ENCODE data around the gene PDE4D. TPM values are rescaled to one million over a fixed set of nuclear protein-coding genes. Genes with fewer than 3 reads are reported as not detected.

Gene PDE4D
- total and polyA plus RNA-seq, 10 of the 15 experiments (the other 5 are each of a cell fraction or from before 2014, with no cell fraction given) = 0.87 to 4.1 (median 2.2) TPM

GRCh38 chr5:59360130-59360555, 533.4 kb downstream of the PDE4D start:
- TF ChIP-seq POU2F2 (IDR thresholded peaks at IDR 0.05; ENCODE audit: borderline replicate concordance, low read depth, low read length) = no peak
- TF ChIP-seq RCOR1 (conservative IDR thresholded peaks at IDR 0.05; ENCODE audit: low read depth, low read length) = no peak
- no peak for TF ChIP-seq BACH1 (IDR thresholded peaks at IDR 0.05; ENCODE audit: borderline replicate concordance)
- TF ChIP-seq CHD4 (IDR thresholded peaks at IDR 0.05) = no peak
- TF ChIP-seq CTCF (IDR thresholded peaks at IDR 0.05 in 2 of 3, conservative IDR thresholded peaks at IDR 0.05 in 1 of 3; ENCODE audit: control insufficient read depth in 2 of 3, extremely low read depth in 1 of 3, insufficient read depth in 1 of 3, low read depth in 3 of 3, low read length in 3 of 3) = no peak
- no peak for TF ChIP-seq FOXM1 (IDR thresholded peaks at IDR 0.05; ENCODE audit: low read depth, low read length)
- no peak for TF ChIP-seq WRNIP1 (IDR thresholded peaks at IDR 0.05; ENCODE audit: borderline replicate concordance, low read depth, low read length)
- no peak for TF ChIP-seq IKZF1 (conservative IDR thresholded peaks at IDR 0.05)
- no peak for TF ChIP-seq SREBF1 (IDR thresholded peaks at IDR 0.05; ENCODE audit: low read length)
- no peak for TF ChIP-seq MEF2A (IDR thresholded peaks at IDR 0.05; ENCODE audit: insufficient read depth, low read depth, low read length)
- TF ChIP-seq TAF1 (IDR thresholded peaks at IDR 0.05; ENCODE audit: borderline replicate concordance, low read depth, low read length) = no peak
- ChIA-PET POLR2A (no interaction called here), SMC1A (ENCODE audit: uncharacterized antibody, unreplicated experiment) (interaction anchor here (1.4 kb wide), 1 partner anchor 10 kb away, joined by 3 read pairs; no protein-coding TSS in a partner anchor), CTCF (interaction anchor here (1.0 to 4.3 kb wide), 3 partner anchors 8 to 142 kb away, joined by 3 to 31 read pairs (median 9); no protein-coding TSS in a partner anchor), RAD21 (ENCODE audit: unreplicated experiment) (no interaction called here)
- no peak overlapping the region for H3K27ac ChIP-seq (ENCODE audit: control insufficient read depth, insufficient read depth)
- no peak for FAIRE-seq
- no peak for ATAC-seq
- H3K4me1 ChIP-seq (ENCODE audit: control insufficient read depth, insufficient read depth, low read length) = no peaks in the 10 kb centered on the region
- intact Hi-C loops (cut with micrococcal nuclease; ENCODE audit: unreplicated experiment) (no loop called here), in situ Hi-C loops (cut with MboI) (no loop called here)
- no peak overlapping the region for H2AFZ ChIP-seq (ENCODE audit: control insufficient read depth, low read depth, low read length)
- no peak for DNase-seq (ENCODE audit: low read depth, low spot score)
- H3K36me3 ChIP-seq (ENCODE audit: control insufficient read depth in 2 of 2, insufficient read depth in 2 of 2, low read length in 1 of 2) = no peaks in the 10 kb centered on the region
- H3K79me2 ChIP-seq (ENCODE audit: control insufficient read depth, insufficient read depth, low read length) = no peaks in the 10 kb centered on the region
- no peaks in the 10 kb centered on the region for H4K20me1 ChIP-seq (ENCODE audit: control insufficient read depth, insufficient read depth)
- H3K4me3 ChIP-seq = no peak overlapping the region
- BruUV-seq (replicated peaks) = no TSS peak
- no peak overlapping the region for H3K4me2 ChIP-seq (ENCODE audit: control insufficient read depth, insufficient read depth)
- no peak overlapping the region for H3K9ac ChIP-seq (ENCODE audit: control insufficient read depth, insufficient read depth, low read length)
- WGBS (ENCODE audit: insufficient coverage, insufficient replicate concordance, low lambda C conversion rate, missing lambda C conversion rate) = 71% methylated on average over 7 of the region's 7 CpGs
- no peaks in the 10 kb centered on the region; a peak in 1 of 4 replicates for H3K27me3 ChIP-seq (replicated peaks in 1 of 2; ENCODE audit: control insufficient read depth in 2 of 2, insufficient read depth in 2 of 2, low read length in 1 of 2)
- no peaks in the 10 kb centered on the region for H3K9me3 ChIP-seq (replicated peaks; ENCODE audit: control insufficient read depth, insufficient read depth, low read length)

Data from GM12878 (cell line).